CD4-positive, alpha-beta memory T cell (primary cell): Measurements from ENCODE around the gene FBXW5. TPM values are rescaled to one million over a fixed set of nuclear protein-coding genes. Genes with fewer than 3 reads are reported as not detected.

Source experiments
- CTCF ChIA-PET: fragments of 350-600 bp; sonication (Branson Sonifier 250); formaldehyde crosslinking; loops from one replicate; lab custom pipeline; 2021; ENCODE audit warnings: inconsistent platforms; ENCODE audit not compliant: partially characterized antibody; lab: Charles Lee
- POLR2A ChIA-PET: fragments of 350-600 bp; sonication (Branson Sonifier 250); formaldehyde crosslinking; loops from one replicate; lab custom pipeline; 2021; ENCODE audit not compliant: partially characterized antibody; lab: Charles Lee
- DNase-seq, 5 donors: peaks; one replicate each; pipeline versions ENCODE4 v3.0.0 to v3.0.0-alpha.2; 2020 to 2022; ENCODE audit warnings: mixed read lengths in 1 of 5
- H3K27ac ChIP-seq: one replicate; pipeline ENCODE4 v1.7.0; 2013; ENCODE audit warnings: low read depth, low read length
- H3K27me3 ChIP-seq: 2 replicates; pipeline ENCODE4 v1.7.0; 2013; ENCODE audit warnings: mild to moderate bottlenecking, low read length, moderate library complexity; ENCODE audit not compliant: insufficient read depth
- H3K36me3 ChIP-seq: 2 replicates; pipeline ENCODE4 v1.7.0; 2013; ENCODE audit warnings: mild to moderate bottlenecking, low read length, moderate library complexity; ENCODE audit not compliant: insufficient read depth
- H3K4me1 ChIP-seq: 2 replicates; pipeline ENCODE4 v1.7.0; 2013; ENCODE audit warnings: mild to moderate bottlenecking, low read length, moderate library complexity; ENCODE audit not compliant: insufficient read depth
- H3K4me3 ChIP-seq, 2 donors: one replicate each; pipeline ENCODE4 v1.7.0; 2013; ENCODE audit warnings: low read length in 2 of 2, mild to moderate bottlenecking in 1 of 2
- H3K9me3 ChIP-seq, 2 donors: one replicate each; pipeline ENCODE4 v1.7.0; 2013; ENCODE audit warnings: low read length in 2 of 2, control low read depth in 1 of 2; ENCODE audit not compliant: control insufficient read depth in 1 of 2
- H3K27ac Mint-ChIP-seq, 7 donors: one replicate each; pipeline ENCODE4 v1.8.0; 2020 to 2021; ENCODE audit warnings: mixed read lengths in 7 of 7, mild to moderate bottlenecking in 6 of 7, inconsistent platforms in 3 of 7, moderate library complexity in 3 of 7
- H3K27me3 Mint-ChIP-seq, 2 donors: one replicate each; pipeline ENCODE4 v1.8.0; 2020 to 2021; ENCODE audit warnings: mixed read lengths in 2 of 2
- H3K36me3 Mint-ChIP-seq, 2 donors: one replicate each; pipeline ENCODE4 v1.8.0; 2020 to 2021; ENCODE audit warnings: mixed read lengths in 2 of 2, inconsistent platforms in 1 of 2, mild to moderate bottlenecking in 1 of 2
- H3K4me1 Mint-ChIP-seq, 4 donors: one replicate each; pipeline ENCODE4 v1.8.0; 2020 to 2021; ENCODE audit warnings: mixed read lengths in 4 of 4, mild to moderate bottlenecking in 1 of 4
- H3K4me3 Mint-ChIP-seq, 8 donors: one replicate each; pipeline ENCODE4 v1.8.0; 2020 to 2021; ENCODE audit warnings: mixed read lengths in 8 of 8, mild to moderate bottlenecking in 7 of 8, moderate library complexity in 6 of 8, inconsistent platforms in 3 of 8
- H3K9me3 Mint-ChIP-seq, 8 donors: one replicate each; pipeline ENCODE4 v1.8.0; 2020 to 2021; ENCODE audit warnings: mixed read lengths in 8 of 8, mild to moderate bottlenecking in 5 of 8, inconsistent platforms in 3 of 8, moderate library complexity in 1 of 8
- intact Hi-C: fragments of 100-400 bp; cut with micrococcal nuclease; formaldehyde crosslinking; loops from one replicate; pipeline ENCODE4 v1.15.1; 2023
- polyA plus RNA-seq, 2 donors: library from polyadenylated mRNA; unstranded; fragments of 300-500 nt; fragmentation: Illumina TruSeq; gene quantifications; one replicate each; pipeline ENCODE4 v1.2.3, GENCODE V29; 2021
- total RNA-seq, 2 experiments: library from RNA; stranded (reverse); gene quantifications; one replicate each; pipeline ENCODE4 v1.2.3, GENCODE V29; 2021

Gene FBXW5
- total and polyA plus RNA-seq, 4 experiments from 2014 or later: 98.6 to 160 (median 122) TPM

GRCh38 chr9:136941231-136942111 is 3.1 kb downstream of the FBXW5 start:
- peaks cover 4 to 18% (median 11%) of the 10 kb centered on the region in 4 donors for H3K4me1 Mint-ChIP-seq
- H3K27ac Mint-ChIP-seq: no peak overlapping the region
- Histone ChIP-seq H3K4me3 (no peak overlapping the region), H3K36me3 (peaks cover 21% of the 10 kb centered on the region), H3K4me1 (peaks cover 20% of the 10 kb centered on the region), H3K27me3 (no peaks in the 10 kb centered on the region), H3K27ac (no peak overlapping the region), H3K9me3 (no peaks in the 10 kb centered on the region)
- H3K9me3 Mint-ChIP-seq: peaks cover 0 to 2% (median 0%) of the 10 kb centered on the region in 8 donors
- ChIA-PET CTCF (no interaction called here), POLR2A (interaction anchor here (0.6 to 1.2 kb wide), 3 partner anchors 23 to 99 kb away, joined by 3 to 4 read pairs (median 3); partner anchors contain the start of genes AJM1 and CLIC3)
- H3K4me3 Mint-ChIP-seq: no peak overlapping the region
- intact Hi-C loops: no loop called here
- peaks cover 16 to 19% of the 10 kb centered on the region in 2 donors for H3K36me3 Mint-ChIP-seq
- no peaks in the 10 kb centered on the region for H3K27me3 Mint-ChIP-seq
- no peak for DNase-seq

GRCh38 chr9:136940526-136941230 is 3.9 kb downstream of the FBXW5 start:
- intact Hi-C loops: no loop called here
- POLR2A ChIA-PET: interaction anchor here (1.2 kb wide), 1 partner anchor 22 kb away, joined by 4 read pairs; no protein-coding TSS in a partner anchor
- Mint-ChIP-seq H3K27me3 (no peaks in the 10 kb centered on the region), H3K4me3 (no peak overlapping the region), H3K27ac (no peak overlapping the region), H3K9me3 (peaks cover 0 to 2% (median 0%) of the 10 kb centered on the region in 8 donors), H3K36me3 (peaks cover 16 to 19% of the 10 kb centered on the region in 2 donors), H3K4me1 (peaks cover 4 to 18% (median 11%) of the 10 kb centered on the region in 4 donors)
- CTCF ChIA-PET: no interaction called here
- no peak overlapping the region for H3K4me3 ChIP-seq
- H3K27ac ChIP-seq: no peak overlapping the region
- H3K27me3 ChIP-seq: no peaks in the 10 kb centered on the region
- peaks cover 20% of the 10 kb centered on the region for H3K4me1 ChIP-seq
- H3K36me3 ChIP-seq: peaks cover 21% of the 10 kb centered on the region
- DNase-seq: no peak
- H3K9me3 ChIP-seq: no peaks in the 10 kb centered on the region

GRCh38 chr9:136939996-136940525 is 4.5 kb downstream of the FBXW5 start:
- Histone ChIP-seq H3K4me3 (no peak overlapping the region), H3K9me3 (no peaks in the 10 kb centered on the region), H3K27ac (no peak overlapping the region), H3K27me3 (no peaks in the 10 kb centered on the region), H3K4me1 (peaks cover 16% of the 10 kb centered on the region), H3K36me3 (peaks cover 21% of the 10 kb centered on the region)
- H3K4me1 Mint-ChIP-seq: peaks cover 4 to 18% (median 11%) of the 10 kb centered on the region in 4 donors
- H3K4me3 Mint-ChIP-seq: no peak overlapping the region
- no peaks in the 10 kb centered on the region for H3K27me3 Mint-ChIP-seq
- ChIA-PET CTCF (interaction anchor here (1.1 kb wide), 1 partner anchor 148 kb away, joined by 4 read pairs; no protein-coding TSS in a partner anchor), POLR2A (interaction anchor here (0.7 to 1.2 kb wide), 2 partner anchors 98 to 136 kb away, joined by 3 to 4 read pairs; partner anchors contain the start of gene AJM1)
- no peak overlapping the region for H3K27ac Mint-ChIP-seq
- peaks cover 0 to 2% (median 0%) of the 10 kb centered on the region in 8 donors for H3K9me3 Mint-ChIP-seq
- intact Hi-C loops: no loop called here
- H3K36me3 Mint-ChIP-seq: peaks cover 16 to 19% of the 10 kb centered on the region in 2 donors
- no peak for DNase-seq

GRCh38 chr9:136939431-136939995 is 5.0 kb downstream of the FBXW5 start:
- intact Hi-C loops: no loop called here
- ChIA-PET CTCF (interaction anchor here (0.7 to 1.1 kb wide), 3 partner anchors 9 to 147 kb away, joined by 3 to 4 read pairs (median 3); no protein-coding TSS in a partner anchor), POLR2A (interaction anchor here (0.7 to 1.4 kb wide), 4 partner anchors 10 to 135 kb away, joined by 3 to 5 read pairs (median 4); partner anchors contain the start of gene AJM1)
- Mint-ChIP-seq H3K9me3 (peaks cover 0 to 2% (median 0%) of the 10 kb centered on the region in 8 donors), H3K4me1 (peaks cover 1 to 13% (median 7%) of the 10 kb centered on the region in 4 donors), H3K27me3 (no peaks in the 10 kb centered on the region), H3K4me3 (no peak overlapping the region), H3K36me3 (peaks cover 16 to 19% of the 10 kb centered on the region in 2 donors), H3K27ac (peak overlapping the region in 2 of 7 donors; percentile 35 to 37)
- no peak overlapping the region for H3K4me3 ChIP-seq
- H3K36me3 ChIP-seq: peaks cover 21% of the 10 kb centered on the region
- no peak overlapping the region for H3K27ac ChIP-seq
- peaks cover 12% of the 10 kb centered on the region for H3K4me1 ChIP-seq
- no peaks in the 10 kb centered on the region for H3K27me3 ChIP-seq
- no peak for DNase-seq
- no peaks in the 10 kb centered on the region for H3K9me3 ChIP-seq

GRCh38 chr9:136937186-136938001 is 7.1 kb downstream of the FBXW5 start:
- H3K27ac Mint-ChIP-seq: peak overlapping the region in 1 of 7 donors; percentile 19

More at GRCh38 chr9:136937186-136938001, 7.1 kb downstream of the FBXW5 start:
- Histone ChIP-seq H3K27ac (no peak overlapping the region), H3K4me3 (no peak overlapping the region), H3K36me3 (peaks cover 21% of the 10 kb centered on the region), H3K9me3 (no peaks in the 10 kb centered on the region), H3K27me3 (no peaks in the 10 kb centered on the region), H3K4me1 (no peaks in the 10 kb centered on the region)
- H3K27me3 Mint-ChIP-seq: no peaks in the 10 kb centered on the region
- POLR2A ChIA-PET: interaction anchor here (1.1 to 1.4 kb wide), 3 partner anchors 56 to 77 kb away, joined by 3 to 4 read pairs (median 3); partner anchors contain the start of gene CLIC3
- H3K4me3 Mint-ChIP-seq: no peak overlapping the region
- DNase-seq: no peak
- H3K4me1 Mint-ChIP-seq: peaks cover 4 to 10% (median 6%) of the 10 kb centered on the region in 4 donors
- peaks cover 0 to 2% (median 0%) of the 10 kb centered on the region in 8 donors for H3K9me3 Mint-ChIP-seq
- intact Hi-C loops: no loop called here
- CTCF ChIA-PET: interaction anchor here (0.6 to 2.3 kb wide), 3 partner anchors 8 to 98 kb away, joined by 3 to 9 read pairs (median 3); partner anchors contain the start of gene AJM1
- H3K36me3 Mint-ChIP-seq: peaks cover 19% of the 10 kb centered on the region in 2 donors
